Gastroesophageal sphincter (tissue), 4 donors: ENCODE results near the gene UBE2H. TPM values are rescaled to one million over a fixed set of nuclear protein-coding genes. Genes with fewer than 3 reads are reported as not detected.
A peak's percentile ranks its signal among the peaks of the same experiment; 100 is the strongest.
"Not testable (repeated sequence)": the region's sequence is repeated elsewhere in the genome, so short reads cannot be mapped to it uniquely, and the experiment has no call there.

Source experiments
- ATAC-seq: fragments of 150-250 bp; one replicate; pipeline ENCODE4 v1.9.1; 2016; ENCODE audit warnings: mild to moderate bottlenecking, moderate library complexity
- H3K27ac ChIP-seq, 4 donors: fragments of 200-600 bp; sonication (generic) in 3 of 4; 1 replicate in 3 of 4; 2 replicates in 1 of 4; pipeline ENCODE4 v1.5.1; 2016 to 2019
- H3K27me3 ChIP-seq: fragments of 200-600 bp; sonication (generic); one replicate; pipeline ENCODE4 v1.5.1; 2019
- H3K36me3 ChIP-seq, 2 donors: fragments of 200-600 bp; sonication (generic); one replicate each; pipeline ENCODE4 v1.5.1; 2019; ENCODE audit warnings: control low read depth in 1 of 2
- H3K4me1 ChIP-seq, 3 donors: fragments of 200-600 bp; sonication (generic); 1 replicate in 2 of 3; 2 replicates in 1 of 3; pipeline ENCODE4 v1.5.1; 2016 to 2019; ENCODE audit warnings: control low read depth in 2 of 3
- H3K4me3 ChIP-seq, 2 donors: fragments of 200-600 bp; sonication (generic); one replicate each; pipeline ENCODE4 v1.5.1; 2019; ENCODE audit warnings: mild to moderate bottlenecking in 1 of 2, moderate library complexity in 1 of 2
- H3K9me3 ChIP-seq, 3 donors: fragments of 200-600 bp; sonication (generic); one replicate each; pipeline ENCODE4 v1.5.1; 2017 to 2019; ENCODE audit warnings: control low read depth in 2 of 3
- EP300 ChIP-seq: sonication (generic); formaldehyde crosslinking; IDR thresholded peaks from one replicate; pipeline ENCODE4 v1.6.1; 2017; ENCODE audit warnings: antibody characterized with exemption, mild to moderate bottlenecking
- POLR2A ChIP-seq, 2 donors: fragments of 450-650 bp; IDR thresholded peaks; one replicate each; pipeline ENCODE4 v1.6.1; 2017; ENCODE audit warnings: antibody characterized with exemption in 2 of 2, mild to moderate bottlenecking in 2 of 2, moderate library complexity in 1 of 2
- POLR2AphosphoS5 ChIP-seq: sonication (generic); formaldehyde crosslinking; IDR thresholded peaks from one replicate; pipeline ENCODE4 v1.6.1; 2017; ENCODE audit warnings: antibody characterized with exemption
- WGBS, 2 donors: methylation state at CpG; one replicate each; pipeline ENCODE4 v1.1.5; 2018; ENCODE audit warnings: low coverage in 1 of 2; 5-methylcytosine and 5-hydroxymethylcytosine counted together
- total RNA-seq, 4 donors: library from RNA; depleted of rRNA; stranded (reverse); fragments of >200 nt; gene quantifications; one replicate each; pipeline ENCODE4 v1.1.0, GENCODE V29; 2016
- TF ChIP-seq, protein P1 (sequence below), 4 experiments: fragments of 200-600 bp in 2 of 4; fragments of 450-650 bp in 2 of 4; sonication (generic) in 1 of 4; IDR thresholded peaks; one replicate each; pipeline ENCODE4 v1.5.1; 2017 to 2019; ENCODE audit warnings: antibody characterized with exemption in 4 of 4, mild to moderate bottlenecking in 2 of 4, moderate library complexity in 2 of 4

Gene UBE2H
- total RNA-seq, 4 donors from 2014 or later: 80.2 to 96.2 (median 85.0) TPM

DNA sequence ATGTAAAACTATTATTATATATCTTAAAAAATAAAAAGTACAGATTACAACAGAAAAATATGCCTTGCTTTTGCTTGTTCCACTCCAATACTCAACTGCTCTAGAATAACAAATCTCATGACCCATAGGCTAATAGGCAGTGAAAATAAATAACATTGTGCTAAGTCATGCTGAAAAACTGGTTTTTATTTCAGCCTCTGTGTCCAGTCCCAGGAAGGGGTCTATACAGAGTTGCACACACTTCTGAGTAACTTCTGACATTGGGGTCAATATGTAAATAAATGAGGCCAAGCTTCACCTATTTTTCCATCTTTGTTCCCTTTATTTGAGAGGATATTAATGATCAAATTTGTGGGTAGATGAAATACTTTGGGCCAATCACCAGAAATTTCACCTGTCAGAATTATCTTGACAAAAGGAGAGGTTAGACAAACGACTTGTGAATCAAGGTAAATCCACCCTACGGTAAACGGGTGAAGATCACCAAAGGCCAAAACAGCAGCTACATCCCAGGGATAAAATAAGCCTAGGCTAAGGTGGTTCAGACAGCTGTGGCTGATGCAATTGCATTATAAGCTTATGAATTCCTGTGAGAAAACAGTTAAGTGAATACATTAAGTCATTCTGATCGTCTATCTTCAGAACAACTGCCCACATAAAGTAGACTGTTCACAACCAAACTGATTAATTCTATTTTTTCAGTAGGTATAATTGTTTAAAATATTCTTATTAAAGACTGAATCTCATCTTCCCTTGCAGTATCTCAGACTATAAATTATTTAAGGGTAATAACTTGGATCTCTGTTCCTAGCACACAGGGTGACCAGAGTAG, 87.5 kb downstream of the UBE2H start:
- H3K36me3 ChIP-seq: no peaks in the 10 kb centered on the region
- H3K27ac ChIP-seq: peak overlapping the region; percentile 69 to 84 (median 80)
- no peak overlapping the region for H3K4me3 ChIP-seq
- H3K9me3 ChIP-seq: no peaks in the 10 kb centered on the region
- no peak for ATAC-seq
- TF ChIP-seq POLR2AphosphoS5 (no peak), EP300 (no peak), POLR2A (IDR thresholded peaks at IDR 0.05) (no peak)
- TF ChIP-seq, protein P1, sequence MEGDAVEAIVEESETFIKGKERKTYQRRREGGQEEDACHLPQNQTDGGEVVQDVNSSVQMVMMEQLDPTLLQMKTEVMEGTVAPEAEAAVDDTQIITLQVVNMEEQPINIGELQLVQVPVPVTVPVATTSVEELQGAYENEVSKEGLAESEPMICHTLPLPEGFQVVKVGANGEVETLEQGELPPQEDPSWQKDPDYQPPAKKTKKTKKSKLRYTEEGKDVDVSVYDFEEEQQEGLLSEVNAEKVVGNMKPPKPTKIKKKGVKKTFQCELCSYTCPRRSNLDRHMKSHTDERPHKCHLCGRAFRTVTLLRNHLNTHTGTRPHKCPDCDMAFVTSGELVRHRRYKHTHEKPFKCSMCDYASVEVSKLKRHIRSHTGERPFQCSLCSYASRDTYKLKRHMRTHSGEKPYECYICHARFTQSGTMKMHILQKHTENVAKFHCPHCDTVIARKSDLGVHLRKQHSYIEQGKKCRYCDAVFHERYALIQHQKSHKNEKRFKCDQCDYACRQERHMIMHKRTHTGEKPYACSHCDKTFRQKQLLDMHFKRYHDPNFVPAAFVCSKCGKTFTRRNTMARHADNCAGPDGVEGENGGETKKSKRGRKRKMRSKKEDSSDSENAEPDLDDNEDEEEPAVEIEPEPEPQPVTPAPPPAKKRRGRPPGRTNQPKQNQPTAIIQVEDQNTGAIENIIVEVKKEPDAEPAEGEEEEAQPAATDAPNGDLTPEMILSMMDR (IDR thresholded peaks at IDR 0.05): no peak
- H3K4me1 ChIP-seq: peaks cover 36 to 88% (median 53%) of the 10 kb centered on the region in 3 donors
- WGBS, 2 donors: 76 to 83% methylated on average over 4 of the region's 4 CpGs
- no peaks in the 10 kb centered on the region for H3K27me3 ChIP-seq

DNA sequence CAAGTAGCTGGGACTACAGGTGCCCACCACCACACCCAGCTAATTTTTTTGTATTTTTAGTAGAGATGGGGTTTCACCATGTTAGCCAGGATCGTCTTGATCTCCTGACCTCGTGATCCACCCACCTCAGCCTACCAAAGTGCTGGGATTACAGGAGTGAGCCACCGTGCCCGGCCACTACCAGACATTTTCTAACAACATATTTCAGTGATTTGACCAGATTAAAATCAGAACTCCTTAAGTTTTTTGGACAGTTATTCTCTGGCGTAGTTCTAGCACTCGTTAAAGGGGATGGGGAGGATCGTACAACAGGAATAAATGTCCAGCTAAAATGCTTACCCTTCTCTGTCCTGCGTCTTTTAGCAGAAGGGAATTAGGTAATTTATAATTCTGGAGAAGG, 88.1 kb downstream of the UBE2H start:
- Histone ChIP-seq H3K4me1 (peaks cover 34 to 87% (median 53%) of the 10 kb centered on the region in 3 donors), H3K27ac (peak overlapping the region; percentile 69 to 84 (median 80))
- not testable (repeated sequence) for H3K36me3 ChIP-seq, H3K27me3 ChIP-seq, H3K4me3 ChIP-seq, H3K9me3 ChIP-seq, ATAC-seq
- 70 to 82% methylated on average over 6 of the region's 8 CpGs for WGBS, 2 donors

DNA sequence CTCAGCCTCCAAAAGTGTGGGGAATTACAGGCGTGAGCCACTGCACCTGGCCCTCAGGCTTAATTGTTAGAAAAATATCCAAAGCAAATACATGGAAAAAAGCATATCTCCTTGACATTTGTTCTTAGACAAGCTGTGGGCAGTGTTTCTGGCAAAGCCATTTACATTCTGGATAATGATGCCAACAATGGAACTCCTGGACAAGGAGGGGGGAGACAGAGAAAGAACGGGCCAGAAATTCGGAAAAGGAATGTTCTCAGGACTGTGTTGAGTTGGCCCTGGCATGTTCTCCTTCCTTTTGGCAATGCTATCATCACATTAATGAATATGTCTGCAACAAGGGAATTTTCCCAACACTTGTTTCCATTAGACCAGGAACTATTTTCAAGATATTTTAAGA, 88.7 kb downstream of the UBE2H start:
- peak; percentile 91 for ATAC-seq
- Histone ChIP-seq H3K4me3 (no peak overlapping the region), H3K27me3 (no peaks in the 10 kb centered on the region), H3K4me1 (peaks cover 37 to 87% (median 58%) of the 10 kb centered on the region in 3 donors), H3K9me3 (no peaks in the 10 kb centered on the region), H3K36me3 (no peaks in the 10 kb centered on the region), H3K27ac (peak overlapping the region; percentile 3 to 84 (median 80))
- WGBS, 2 donors: 10 to 14% methylated on average over 2 to 3 of the region's 3 CpGs
- peak; percentile 94 for TF ChIP-seq POLR2AphosphoS5
- TF ChIP-seq EP300: no peak

DNA sequence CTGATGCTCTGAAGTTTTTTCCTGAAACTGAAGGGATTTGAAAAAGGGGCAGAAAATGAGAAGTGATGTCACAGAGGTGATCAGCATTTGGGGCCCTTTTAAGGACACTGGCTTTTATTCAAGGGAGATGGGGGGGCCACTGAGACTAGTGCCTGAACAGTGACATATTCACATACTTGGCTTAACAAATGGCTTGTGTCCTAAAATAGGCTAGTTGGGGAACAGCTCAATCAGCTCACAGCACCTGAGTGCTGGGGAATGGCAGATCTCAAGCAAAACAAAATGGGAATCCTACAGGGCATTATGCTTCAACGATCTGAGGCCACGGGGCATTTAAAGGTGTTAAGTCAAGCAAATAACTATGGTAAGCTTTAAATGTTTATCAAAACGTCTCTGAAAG, 90.1 kb downstream of the UBE2H start:
- Histone ChIP-seq H3K36me3 (no peaks in the 10 kb centered on the region), H3K9me3 (no peaks in the 10 kb centered on the region), H3K27ac (peak overlapping the region; percentile 3 to 84 (median 80)), H3K27me3 (no peaks in the 10 kb centered on the region), H3K4me3 (no peak overlapping the region), H3K4me1 (peaks cover 37 to 89% (median 66%) of the 10 kb centered on the region in 3 donors)
- TF ChIP-seq POLR2AphosphoS5 (peak; percentile 72), EP300 (no peak), POLR2A (IDR thresholded peaks at IDR 0.05) (no peak)
- TF ChIP-seq, protein P1 (IDR thresholded peaks at IDR 0.05): no peak
- ATAC-seq: peak; percentile 33
- WGBS, 2 donors: 37 to 42% methylated on average over 3 of the region's 3 CpGs

DNA sequence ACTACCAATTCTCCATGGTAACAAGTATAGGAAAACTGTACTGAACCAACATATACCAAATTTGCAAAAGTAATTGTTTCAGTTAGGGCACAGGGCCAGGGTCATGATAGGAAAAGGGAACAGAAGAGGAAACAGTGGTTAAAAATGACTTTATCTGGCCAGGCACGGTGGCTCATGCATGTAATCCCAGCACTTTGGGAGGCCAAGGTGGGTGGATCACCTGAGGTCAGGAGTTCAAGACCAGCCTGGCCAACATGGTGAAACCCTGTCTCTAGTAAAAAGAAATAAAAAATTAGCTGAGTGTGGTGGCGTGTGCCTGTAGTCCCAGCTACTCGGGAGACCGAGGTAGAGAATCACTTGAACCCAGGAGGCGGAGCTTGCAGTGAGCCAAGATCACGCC, 92.0 kb downstream of the UBE2H start:
- Histone ChIP-seq H3K27ac (peak overlapping the region in 2 of 4 donors; percentile 78 to 84), H3K4me1 (peaks cover 33 to 86% (median 57%) of the 10 kb centered on the region in 3 donors)
- not testable (repeated sequence) for H3K9me3 ChIP-seq, ATAC-seq, H3K27me3 ChIP-seq, H3K36me3 ChIP-seq, H3K4me3 ChIP-seq
- WGBS, 2 donors: 33 to 74% methylated on average over 1 to 6 of the region's 6 CpGs

DNA sequence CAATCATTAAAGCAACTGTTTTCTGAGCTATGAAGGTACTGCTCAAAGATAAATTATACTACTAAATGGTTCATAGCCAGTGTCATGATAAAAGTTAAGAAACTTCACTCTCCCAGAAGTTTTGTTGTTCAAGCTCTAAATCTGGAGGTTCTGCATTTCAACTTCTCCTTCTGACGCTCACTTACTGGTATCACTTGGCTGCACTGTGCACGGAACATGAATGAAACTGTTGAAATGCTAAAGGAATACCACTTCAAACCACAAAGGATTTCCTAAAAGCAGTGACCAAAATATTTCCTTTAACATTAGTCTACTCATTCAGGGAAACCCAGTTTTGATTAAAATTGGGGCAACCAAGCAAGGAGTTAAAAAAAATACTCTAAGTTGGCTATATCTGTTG, 93.6 kb downstream of the UBE2H start:
- 12 to 54% methylated on average over 2 of the region's 2 CpGs for WGBS, 2 donors
- TF ChIP-seq, protein P1 (IDR thresholded peaks at IDR 0.05): no peak
- TF ChIP-seq POLR2AphosphoS5: no peak
- no peak for TF ChIP-seq POLR2A (IDR thresholded peaks at IDR 0.05)
- no peak for TF ChIP-seq EP300
- Histone ChIP-seq H3K4me3 (no peak overlapping the region), H3K4me1 (peaks cover 25 to 87% (median 54%) of the 10 kb centered on the region in 3 donors), H3K27me3 (no peaks in the 10 kb centered on the region), H3K27ac (peak overlapping the region in 3 of 4 donors; percentile 42 to 44 (median 43)), H3K36me3 (no peaks in the 10 kb centered on the region), H3K9me3 (no peaks in the 10 kb centered on the region)
- no peak for ATAC-seq
